Endothelial cell of umbilical vein (primary cell): ENCODE data around the gene CDX1.

Experiments used
- EZH2 ChIP-seq: IDR thresholded peaks from 2 replicates; pipeline ENCODE4 v1.6.1; 2012; ENCODE audit warnings: borderline replicate concordance, low read depth, mild to moderate bottlenecking, moderate library complexity, low read length, inconsistent platforms; ENCODE audit not compliant: severe bottlenecking
- POLR2A ChIP-seq: IDR thresholded peaks from 2 replicates; pipeline ENCODE4 v1.6.1; 2012; ENCODE audit warnings: low read depth, mild to moderate bottlenecking, control low read depth, low read length
- POLR2AphosphoS5 ChIP-seq: IDR thresholded peaks from 2 replicates; pipeline ENCODE4 v1.6.1; 2012; ENCODE audit warnings: low read depth, mild to moderate bottlenecking, control low read depth, low read length, moderate library complexity; ENCODE audit not compliant: insufficient read depth
- TF ChIP-seq, protein P1 (sequence below), 2 donors: IDR thresholded peaks; 1 replicate in 1 of 2; 2 replicates in 1 of 2; pipeline ENCODE4 v1.5.1; 2011; ENCODE audit warnings: low read length in 2 of 2, mild to moderate bottlenecking in 2 of 2, moderate library complexity in 2 of 2, control low read depth in 1 of 2, inconsistent platforms in 1 of 2, low read depth in 1 of 2; ENCODE audit not compliant: insufficient read depth in 1 of 2; ENCODE audit errors: extremely low read depth in 1 of 2

- TF ChIP-seq, protein P1, sequence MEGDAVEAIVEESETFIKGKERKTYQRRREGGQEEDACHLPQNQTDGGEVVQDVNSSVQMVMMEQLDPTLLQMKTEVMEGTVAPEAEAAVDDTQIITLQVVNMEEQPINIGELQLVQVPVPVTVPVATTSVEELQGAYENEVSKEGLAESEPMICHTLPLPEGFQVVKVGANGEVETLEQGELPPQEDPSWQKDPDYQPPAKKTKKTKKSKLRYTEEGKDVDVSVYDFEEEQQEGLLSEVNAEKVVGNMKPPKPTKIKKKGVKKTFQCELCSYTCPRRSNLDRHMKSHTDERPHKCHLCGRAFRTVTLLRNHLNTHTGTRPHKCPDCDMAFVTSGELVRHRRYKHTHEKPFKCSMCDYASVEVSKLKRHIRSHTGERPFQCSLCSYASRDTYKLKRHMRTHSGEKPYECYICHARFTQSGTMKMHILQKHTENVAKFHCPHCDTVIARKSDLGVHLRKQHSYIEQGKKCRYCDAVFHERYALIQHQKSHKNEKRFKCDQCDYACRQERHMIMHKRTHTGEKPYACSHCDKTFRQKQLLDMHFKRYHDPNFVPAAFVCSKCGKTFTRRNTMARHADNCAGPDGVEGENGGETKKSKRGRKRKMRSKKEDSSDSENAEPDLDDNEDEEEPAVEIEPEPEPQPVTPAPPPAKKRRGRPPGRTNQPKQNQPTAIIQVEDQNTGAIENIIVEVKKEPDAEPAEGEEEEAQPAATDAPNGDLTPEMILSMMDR (IDR thresholded peaks at IDR 0.05; ENCODE audit: extremely low read depth in 1 of 2, insufficient read depth in 1 of 2, low read depth in 1 of 2, low read length in 2 of 2): no peak
- no peak for TF ChIP-seq POLR2AphosphoS5
- no peak for TF ChIP-seq POLR2A
- TF ChIP-seq EZH2: no peak
These were observed 36.1 kb upstream of the CDX1 start for GRCh38 chr5:150130493-150130922.
